Neural progenitor cell (in vitro differentiated cells): ENCODE measurements around the gene SNX22.

Source experiments
- EZH2 ChIP-seq: fragments of 200-600 bp; sonication (generic); IDR thresholded peaks from 2 replicates; pipeline ENCODE4 v1.6.1; 2017; ENCODE audit warnings: antibody characterized with exemption, mild to moderate bottlenecking, moderate library complexity
- EZH2phosphoT487 ChIP-seq: fragments of 200-600 bp; sonication (generic); IDR thresholded peaks from 2 replicates; pipeline ENCODE4 v1.6.1; 2017; ENCODE audit warnings: antibody characterized with exemption
- TF ChIP-seq, protein P1 (sequence below): fragments of 200-600 bp; sonication (generic); IDR thresholded peaks from 2 replicates; pipeline ENCODE4 v1.5.1; 2017; ENCODE audit warnings: antibody characterized with exemption, mild to moderate bottlenecking

DNA sequence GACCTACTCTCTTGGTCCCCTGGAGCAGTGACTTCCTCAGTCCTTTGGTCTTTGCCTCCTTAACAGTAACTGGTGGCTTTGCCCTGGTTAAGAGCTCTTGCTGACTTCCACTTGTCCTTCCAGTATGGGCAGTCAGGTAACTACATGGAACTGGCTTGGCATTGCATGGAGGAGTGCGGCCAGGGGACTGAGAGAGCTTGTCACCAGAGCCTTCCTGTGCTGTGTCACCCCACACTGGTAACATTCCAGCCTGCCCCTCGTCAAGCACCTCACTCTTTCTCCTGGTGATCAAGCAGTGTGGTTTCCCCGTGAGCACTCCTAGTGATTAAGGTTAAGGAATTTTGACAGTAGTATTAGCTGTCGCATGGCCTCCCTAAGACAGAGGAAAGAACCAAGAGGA is 19.3 kb upstream of the SNX22 start:
- TF ChIP-seq EZH2 = no peak
- TF ChIP-seq, protein P1, sequence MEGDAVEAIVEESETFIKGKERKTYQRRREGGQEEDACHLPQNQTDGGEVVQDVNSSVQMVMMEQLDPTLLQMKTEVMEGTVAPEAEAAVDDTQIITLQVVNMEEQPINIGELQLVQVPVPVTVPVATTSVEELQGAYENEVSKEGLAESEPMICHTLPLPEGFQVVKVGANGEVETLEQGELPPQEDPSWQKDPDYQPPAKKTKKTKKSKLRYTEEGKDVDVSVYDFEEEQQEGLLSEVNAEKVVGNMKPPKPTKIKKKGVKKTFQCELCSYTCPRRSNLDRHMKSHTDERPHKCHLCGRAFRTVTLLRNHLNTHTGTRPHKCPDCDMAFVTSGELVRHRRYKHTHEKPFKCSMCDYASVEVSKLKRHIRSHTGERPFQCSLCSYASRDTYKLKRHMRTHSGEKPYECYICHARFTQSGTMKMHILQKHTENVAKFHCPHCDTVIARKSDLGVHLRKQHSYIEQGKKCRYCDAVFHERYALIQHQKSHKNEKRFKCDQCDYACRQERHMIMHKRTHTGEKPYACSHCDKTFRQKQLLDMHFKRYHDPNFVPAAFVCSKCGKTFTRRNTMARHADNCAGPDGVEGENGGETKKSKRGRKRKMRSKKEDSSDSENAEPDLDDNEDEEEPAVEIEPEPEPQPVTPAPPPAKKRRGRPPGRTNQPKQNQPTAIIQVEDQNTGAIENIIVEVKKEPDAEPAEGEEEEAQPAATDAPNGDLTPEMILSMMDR = no peak
- TF ChIP-seq EZH2phosphoT487 = no peak
